Measurements from ENCODE around the gene PRTFDC1. TPM values are rescaled to one million over a fixed set of nuclear protein-coding genes. Genes with fewer than 3 reads are reported as not detected.

The PRTFDC1 gene
- total and polyA plus RNA-seq, 2 of the 13 experiments (the other 11 are each of a cell fraction or from before 2014, with no cell fraction given) = not detected

GRCh38 chr10:24944512-24945255, 7.7 kb downstream of the PRTFDC1 start (continued):
- TF ChIP-seq ARHGAP35 (CRISPR knock-in tag; IDR thresholded peaks at IDR 0.05; ENCODE audit: borderline replicate concordance) (no peak), NR2F6 (IDR thresholded peaks at IDR 0.05) (no peak), NR2F6 (CRISPR knock-in tag; IDR thresholded peaks at IDR 0.05) (no peak), ZNF484 (CRISPR knock-in tag; IDR thresholded peaks at IDR 0.05; ENCODE audit: borderline replicate concordance, low read depth) (no peak), GABPB1 (CRISPR knock-in tag; IDR thresholded peaks at IDR 0.05) (no peak), GTF2F1 (IDR thresholded peaks at IDR 0.05; ENCODE audit: low read length) (no peak), REST (IDR thresholded peaks at IDR 0.05; ENCODE audit: borderline replicate concordance in 1 of 2, low read depth in 1 of 2, low read length in 2 of 2) (no peak), ARID2 (CRISPR knock-in tag; IDR thresholded peaks at IDR 0.05; ENCODE audit: borderline replicate concordance) (no peak), THAP9 (CRISPR knock-in tag; IDR thresholded peaks at IDR 0.05; ENCODE audit: borderline replicate concordance) (no peak), NCOR1 (IDR thresholded peaks at IDR 0.05; ENCODE audit: borderline replicate concordance, low read length) (no peak), ZFP37 (CRISPR knock-in tag; IDR thresholded peaks at IDR 0.05; ENCODE audit: borderline replicate concordance) (no peak), RFX1 (IDR thresholded peaks at IDR 0.05) (no peak), EP300 (IDR thresholded peaks at IDR 0.05; ENCODE audit: low read depth in 2 of 2, low read length in 2 of 2) (peak in 1 of 2 experiments; percentile 27; a peak in 1 of 4 replicates), EP300 (CRISPR knock-in tag; IDR thresholded peaks at IDR 0.05; ENCODE audit: borderline replicate concordance) (no peak), ZNF562 (CRISPR knock-in tag; IDR thresholded peaks at IDR 0.05; ENCODE audit: borderline replicate concordance) (no peak), RXRA (CRISPR knock-in tag; IDR thresholded peaks at IDR 0.05) (peak; percentile 16; the same call in 1 of the 2 replicates), ZNF142 (CRISPR knock-in tag; IDR thresholded peaks at IDR 0.05) (no peak), HOXA5 (CRISPR knock-in tag; IDR thresholded peaks at IDR 0.05) (no peak)
